HG03432 (cell line): ENCODE results near the gene GUCA1C.

ENCODE experiments used
- ATAC-seq: cut with Tn5 transposase; IDR thresholded peaks from one replicate; pipeline ENCODE4 v1.9.1; 2021; ENCODE audit warnings: mild to moderate bottlenecking, moderate library complexity; ENCODE audit not compliant: unreplicated experiment

GUCA1C gene

DNA sequence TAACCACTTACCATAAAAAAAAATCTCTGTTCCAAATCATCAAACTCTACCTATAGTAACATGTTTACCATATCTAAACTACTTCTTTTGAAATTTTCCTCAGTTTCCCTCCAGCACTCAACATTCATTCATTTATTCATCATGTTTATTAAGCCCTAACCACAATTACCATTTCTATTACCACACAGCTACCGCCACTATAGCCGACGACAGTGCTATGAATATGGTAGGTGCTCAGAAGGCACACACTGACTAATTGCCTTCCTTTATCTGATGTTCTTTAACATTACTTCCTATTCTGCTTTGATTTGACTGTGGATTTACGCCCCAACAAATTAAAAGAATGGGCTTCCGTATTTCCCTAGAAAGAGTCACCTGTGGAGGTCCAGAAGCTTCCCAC, 43.9 kb downstream of the GUCA1C start:
- ATAC-seq: no peak

GRCh38 chr3:108907194-108907593, 46.5 kb downstream of the GUCA1C start:
- ATAC-seq: no peak

DNA sequence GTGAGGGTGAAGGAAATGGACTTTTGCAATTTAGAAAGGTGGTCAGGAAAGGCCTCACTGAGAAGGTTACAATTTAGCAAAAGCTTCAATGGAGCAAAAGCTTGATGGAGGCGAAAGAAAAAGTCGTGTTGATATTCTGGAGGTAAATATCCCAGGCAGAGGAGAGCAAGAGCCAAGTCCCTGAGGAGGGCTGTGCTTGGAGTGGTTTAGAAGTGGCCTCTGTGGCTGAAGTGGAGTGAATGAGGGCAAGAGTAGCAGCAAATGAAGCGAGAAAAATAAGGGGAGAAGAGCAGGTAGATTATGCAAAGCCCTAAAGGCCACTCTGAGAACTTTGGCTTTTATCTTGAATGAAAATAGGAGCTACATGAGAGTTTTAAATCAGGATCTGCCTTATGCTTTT, 54.1 kb downstream of the GUCA1C start:
- ATAC-seq: no peak

DNA sequence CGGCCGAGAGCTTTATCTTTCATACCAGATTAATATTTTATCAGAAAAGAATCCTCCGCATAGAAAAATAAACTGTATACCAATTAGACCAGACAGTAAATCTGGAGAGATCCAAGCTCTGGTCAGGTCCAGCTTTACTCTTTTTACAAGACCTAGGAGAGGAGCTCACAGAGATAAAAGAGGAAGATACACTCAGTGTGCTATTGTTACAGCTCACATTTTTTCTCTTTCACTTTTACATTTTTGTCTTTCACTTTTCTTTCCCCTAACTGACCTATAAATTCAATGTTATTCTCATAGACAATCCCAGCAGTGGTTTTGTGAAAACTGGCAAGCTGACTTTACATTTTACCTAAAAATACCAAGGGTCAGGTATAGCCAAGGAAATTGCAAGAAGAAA, 55.8 kb downstream of the GUCA1C start:
- peak; percentile 70 for ATAC-seq

GRCh38 chr3:108894981-108895380, 58.7 kb downstream of the GUCA1C start:
- no peak for ATAC-seq

- no peak for ATAC-seq
Observed at GRCh38 chr3:108891833-108892232, 61.8 kb downstream of the GUCA1C start.

- ATAC-seq: no peak
Observed at GRCh38 chr3:108887777-108888176, 65.9 kb downstream of the GUCA1C start.

DNA sequence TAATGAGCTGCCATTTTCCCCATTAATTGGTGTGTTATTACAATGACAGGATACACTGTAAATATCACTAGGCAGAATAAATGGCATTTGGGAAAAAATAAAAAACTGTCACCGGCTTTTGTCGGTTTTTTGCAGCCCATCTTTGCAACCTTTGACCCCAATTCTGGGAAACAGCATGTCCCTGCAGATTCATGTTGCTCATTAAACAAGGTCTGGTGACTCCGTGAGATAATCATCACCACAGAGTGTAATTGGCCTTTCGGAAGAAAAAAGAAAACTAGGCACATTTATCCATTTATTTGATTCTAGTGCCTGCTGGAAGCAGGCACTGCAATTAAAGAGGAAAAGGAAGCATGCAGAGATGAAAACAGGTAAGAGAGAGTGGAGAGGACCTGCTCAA, 66.6 kb downstream of the GUCA1C start:
- ATAC-seq: no peak

DNA sequence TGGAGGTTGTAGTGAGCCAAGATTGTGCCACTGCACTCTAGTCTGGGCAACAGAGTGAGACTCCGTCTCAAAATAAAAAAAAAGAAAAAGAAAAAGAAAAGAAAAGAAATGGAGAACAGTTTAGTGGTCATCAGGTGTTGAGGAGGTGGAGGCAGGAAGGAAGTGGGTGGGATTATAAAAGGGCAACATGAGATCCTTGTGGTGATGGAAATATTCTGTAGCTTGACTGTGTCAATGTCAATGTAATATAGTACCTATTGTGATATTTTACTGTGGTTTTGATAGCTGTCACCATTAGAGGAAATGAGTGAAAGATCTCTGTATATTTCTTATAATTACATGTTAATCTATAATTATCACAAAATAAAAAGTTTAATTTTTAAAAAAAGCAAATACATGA, 70.3 kb downstream of the GUCA1C start:
- ATAC-seq: no peak

- no peak for ATAC-seq
Observed at GRCh38 chr3:108882762-108883161, 70.9 kb downstream of the GUCA1C start.

GRCh38 chr3:108879915-108880314, 73.8 kb downstream of the GUCA1C start:
- no peak for ATAC-seq

GRCh38 chr3:108877901-108878300, 75.8 kb downstream of the GUCA1C start:
- no peak for ATAC-seq

GRCh38 chr3:108863799-108864135, 89.9 kb downstream of the GUCA1C start:
- no peak for ATAC-seq

GRCh38 chr3:108862865-108863798, 90.5 kb downstream of the GUCA1C start:
- peak; percentile 86 for ATAC-seq

DNA sequence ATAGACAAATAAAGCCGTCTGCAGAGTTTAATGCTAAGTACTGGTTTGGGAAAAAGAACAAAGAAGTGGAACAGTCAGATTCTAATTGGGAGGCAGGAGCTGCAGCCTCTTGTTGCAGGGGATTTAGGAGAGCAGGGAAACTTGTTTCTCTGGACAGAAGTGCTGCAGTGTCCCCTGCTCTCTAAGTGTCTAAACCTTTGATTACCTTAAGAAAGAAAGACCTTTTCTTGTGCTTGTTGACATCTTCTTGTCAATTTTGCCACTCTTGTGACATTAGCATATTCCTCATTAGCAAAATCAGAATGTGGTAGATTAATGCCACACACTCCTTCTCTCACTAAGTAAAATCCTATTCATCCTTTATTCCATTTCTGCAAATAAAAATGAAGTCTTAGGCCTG, 92.3 kb downstream of the GUCA1C start:
- ATAC-seq: no peak
